ENCODE measurements around the gene RNF114.

DNA sequence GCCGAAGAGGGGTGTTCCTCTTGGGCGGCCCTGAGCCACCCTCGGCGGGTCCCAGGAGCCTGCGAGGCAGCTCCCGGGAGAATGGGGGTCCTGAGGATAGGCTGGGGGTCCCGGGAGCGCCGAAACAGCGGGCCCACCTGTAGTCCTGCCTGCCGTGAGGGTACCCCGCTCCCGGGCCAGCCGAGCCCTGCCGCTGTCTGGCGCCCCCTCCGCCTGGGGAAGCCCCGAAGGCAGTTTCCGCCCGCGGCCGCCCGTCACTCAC is 21.1 kb upstream of the RNF114 start:
- TF ChIP-seq POLR2AphosphoS5 (IDR thresholded peaks at IDR 0.05; ENCODE audit: borderline replicate concordance, low read depth, low read length) (no peak), EZH2 (IDR thresholded peaks at IDR 0.05) (no peak), FOXP2 (optimal IDR thresholded peaks at IDR 0.05; ENCODE audit: control extremely low read depth, extremely low read length, insufficient read depth) (no peak)

Data from SK-N-MC (cell line).